HCEC 1CT (cell line): ENCODE data around the gene DGKA.
"Not testable (repeated sequence)": the region's sequence is repeated elsewhere in the genome, so short reads cannot be mapped to it uniquely, and the experiment has no call there.

Experiments
- DNase-seq: peaks from one replicate; pipeline ENCODE4 v3.0.0-alpha.2; 2017

DGKA gene

GRCh38 chr12:55969356-55969755 is 38.4 kb downstream of the DGKA start:
- DNase-seq, result no peak

- no peak for DNase-seq
Measured at GRCh38 chr12:55970775-55971174, 39.8 kb downstream of the DGKA start.

DNA sequence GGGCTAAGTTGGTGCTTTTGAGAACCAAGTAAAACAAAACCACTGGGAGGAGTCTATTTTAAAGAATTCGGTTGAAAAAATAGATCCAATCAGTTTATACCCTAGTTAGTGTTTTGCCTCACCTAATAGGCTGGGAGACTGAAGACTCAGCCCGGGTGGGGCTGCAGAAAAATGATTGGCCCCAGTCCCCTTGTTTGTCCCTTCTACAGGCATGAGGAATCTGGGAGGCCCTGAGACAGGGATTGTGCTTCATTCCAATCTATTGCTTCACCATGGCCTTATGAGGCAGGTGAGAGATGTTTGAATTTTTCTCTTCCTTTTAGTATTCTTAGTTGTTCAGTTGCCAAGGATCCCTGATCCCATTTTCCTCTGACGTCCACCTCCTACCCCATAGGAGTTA is 41.1 kb downstream of the DGKA start:
- DNase-seq, result peak; percentile 53

DNA sequence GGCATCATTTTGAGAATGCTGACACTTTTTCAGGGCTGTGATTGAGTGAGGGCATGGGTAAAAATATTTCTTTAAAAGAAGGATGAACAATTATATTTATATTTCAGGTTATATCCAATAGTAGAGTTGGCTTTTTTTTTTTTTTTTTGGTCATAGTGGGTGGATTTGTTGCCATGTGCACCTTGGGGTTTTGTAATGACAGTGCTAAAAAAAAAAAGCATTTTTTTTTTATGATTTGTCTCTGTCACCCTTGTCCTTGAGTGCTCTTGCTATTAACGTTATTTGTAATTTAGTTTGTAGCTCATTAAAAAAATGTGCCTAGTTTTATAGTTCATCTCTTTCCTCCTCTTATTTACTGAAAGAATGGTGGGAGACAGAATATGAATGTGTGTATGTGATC is 41.5 kb downstream of the DGKA start:
- DNase-seq, result no peak

DNA sequence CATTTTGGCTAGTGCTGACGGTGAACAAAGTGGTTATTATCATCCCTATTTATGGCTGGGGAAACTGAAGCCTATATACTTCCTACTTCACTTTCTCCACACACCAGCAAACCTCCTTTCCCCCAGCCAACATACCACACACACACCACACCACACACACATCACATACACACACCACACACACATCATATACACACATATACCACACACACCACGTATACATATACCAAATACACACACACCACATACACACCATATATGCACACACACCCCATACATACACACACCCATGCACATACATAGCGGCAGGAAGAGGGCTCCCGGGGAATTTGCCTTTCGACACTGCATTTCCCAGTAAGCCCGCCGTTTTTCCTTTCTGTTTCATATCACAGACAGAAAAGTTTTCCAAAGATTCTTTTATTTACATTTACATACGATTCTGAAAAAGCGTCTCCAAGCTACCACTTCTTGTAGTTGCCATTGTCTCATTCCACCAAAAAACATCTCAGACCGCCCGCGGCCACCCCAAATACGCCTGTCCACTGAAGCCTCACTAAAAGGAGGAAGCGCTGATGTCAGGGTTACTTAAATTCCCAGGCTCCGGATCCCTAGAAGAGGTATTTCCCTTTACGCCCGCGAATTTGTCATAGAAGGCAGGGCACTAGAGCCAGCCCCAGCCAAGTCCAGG is 42.1 kb downstream of the DGKA start:
- DNase-seq, result peak; percentile 56

GRCh38 chr12:55973599-55974307 is 42.8 kb downstream of the DGKA start, which contains the start of gene RAB5B:
Gene RAB5B (plus strand): TSS chr12:55974078. CDS start chr12:55986961, 12,883 bp downstream.
- peak; percentile 100 for DNase-seq

DNA sequence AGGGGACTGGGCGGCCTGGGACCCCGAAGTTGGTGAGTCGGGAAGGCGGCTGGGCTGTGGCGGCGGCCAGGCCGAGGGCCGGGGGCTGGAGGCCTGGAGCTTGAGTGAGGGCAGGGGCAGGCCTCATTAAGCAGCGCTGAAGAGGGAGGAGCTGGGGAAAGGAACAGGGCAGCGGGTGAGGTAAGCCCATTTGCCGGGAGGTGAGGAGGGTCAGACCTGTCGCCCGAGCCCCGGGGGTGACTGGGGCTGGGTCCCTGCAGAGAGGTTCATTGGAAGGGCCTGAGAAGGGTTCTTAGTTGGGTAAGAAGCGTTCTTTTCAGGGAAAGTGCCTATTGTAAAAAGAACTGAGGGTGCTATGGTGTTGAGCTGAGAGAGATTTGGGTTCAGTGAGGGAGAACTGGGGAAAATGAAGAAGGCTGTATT is 43.4 kb downstream of the DGKA start:
- DNase-seq, result peak; percentile 29

DNA sequence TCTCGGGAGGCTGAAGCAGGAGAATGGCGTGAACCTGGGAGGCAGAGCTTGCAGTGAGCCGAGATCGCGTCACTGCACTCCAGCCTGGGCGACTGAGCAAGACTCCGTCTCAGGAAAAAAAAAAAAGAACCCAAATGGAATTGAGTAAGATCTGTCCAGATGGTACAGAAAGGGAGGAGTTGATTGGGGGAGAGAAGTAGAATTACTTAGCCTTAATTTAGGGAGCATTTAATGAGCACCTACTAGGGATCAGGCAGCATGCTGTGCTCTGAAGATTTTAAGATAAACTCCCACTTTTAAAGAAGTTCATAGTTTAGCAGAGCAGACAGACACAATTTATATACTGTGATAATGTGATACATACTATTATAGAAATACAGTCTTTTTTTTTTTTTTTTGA is 47.4 kb downstream of the DGKA start:
- DNase-seq, result no peak

GRCh38 chr12:55979069-55979468 is 48.1 kb downstream of the DGKA start:
- no peak for DNase-seq

DNA sequence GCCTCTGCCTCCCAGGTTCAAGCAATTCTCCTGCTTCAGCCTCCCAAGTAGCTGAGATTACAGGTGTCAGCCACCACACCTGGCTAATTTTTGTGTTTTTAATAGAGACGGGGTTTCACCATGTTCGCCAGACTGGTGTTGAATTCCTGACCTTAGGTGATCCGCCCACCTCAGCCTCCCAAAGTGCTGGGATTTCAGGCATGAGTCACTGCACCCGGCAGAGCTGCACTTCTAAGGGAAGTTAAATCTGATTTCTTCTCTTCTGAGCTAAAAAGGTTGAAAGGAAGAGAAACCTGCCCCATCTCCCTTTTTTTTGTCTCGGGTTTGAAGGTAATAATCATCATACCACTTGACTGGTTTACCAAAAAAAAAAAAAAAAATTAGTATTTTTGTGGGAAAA is 50.9 kb downstream of the DGKA start:
- not testable (repeated sequence) for DNase-seq

GRCh38 chr12:55982319-55982936 is 51.5 kb downstream of the DGKA start:
- DNase-seq, result no peak

DNA sequence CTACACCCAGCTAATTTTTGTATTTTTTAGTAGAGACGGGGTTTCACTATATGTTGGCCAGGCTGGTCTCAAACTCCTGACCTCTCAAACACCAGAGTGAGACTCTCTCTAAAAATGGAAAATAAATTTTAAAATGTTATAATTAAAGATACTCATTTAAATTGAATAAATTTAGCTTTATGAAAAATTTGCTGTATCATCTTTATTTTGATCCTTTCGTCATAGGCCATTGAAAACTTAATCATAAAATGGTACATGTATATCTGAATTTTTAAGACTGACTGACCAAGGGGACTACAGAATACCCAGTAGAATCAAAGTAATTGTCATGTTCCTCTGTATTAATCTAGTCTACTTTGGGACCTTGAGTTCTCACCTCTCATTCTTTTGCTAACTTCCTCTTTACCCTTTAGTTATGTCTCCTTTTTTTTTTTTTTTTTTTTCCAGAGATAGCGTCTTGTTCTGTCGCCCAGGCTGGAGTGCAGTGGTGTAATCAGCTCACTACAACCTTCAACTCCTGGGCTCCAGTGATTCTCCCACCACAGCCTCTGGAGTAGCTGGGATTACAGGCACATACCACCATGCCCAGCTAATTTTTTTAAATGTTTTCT is 52.4 kb downstream of the DGKA start:
- no peak for DNase-seq

GRCh38 chr12:55984861-55985260 is 53.9 kb downstream of the DGKA start:
- DNase-seq, result no peak

- no peak for DNase-seq
Measured at GRCh38 chr12:55985341-55985740, 54.4 kb downstream of the DGKA start.

GRCh38 chr12:55985976-55986375 is 55.0 kb downstream of the DGKA start:
- DNase-seq, result not testable (repeated sequence)

GRCh38 chr12:55991110-55991509 is 60.1 kb downstream of the DGKA start:
- no peak for DNase-seq

DNA sequence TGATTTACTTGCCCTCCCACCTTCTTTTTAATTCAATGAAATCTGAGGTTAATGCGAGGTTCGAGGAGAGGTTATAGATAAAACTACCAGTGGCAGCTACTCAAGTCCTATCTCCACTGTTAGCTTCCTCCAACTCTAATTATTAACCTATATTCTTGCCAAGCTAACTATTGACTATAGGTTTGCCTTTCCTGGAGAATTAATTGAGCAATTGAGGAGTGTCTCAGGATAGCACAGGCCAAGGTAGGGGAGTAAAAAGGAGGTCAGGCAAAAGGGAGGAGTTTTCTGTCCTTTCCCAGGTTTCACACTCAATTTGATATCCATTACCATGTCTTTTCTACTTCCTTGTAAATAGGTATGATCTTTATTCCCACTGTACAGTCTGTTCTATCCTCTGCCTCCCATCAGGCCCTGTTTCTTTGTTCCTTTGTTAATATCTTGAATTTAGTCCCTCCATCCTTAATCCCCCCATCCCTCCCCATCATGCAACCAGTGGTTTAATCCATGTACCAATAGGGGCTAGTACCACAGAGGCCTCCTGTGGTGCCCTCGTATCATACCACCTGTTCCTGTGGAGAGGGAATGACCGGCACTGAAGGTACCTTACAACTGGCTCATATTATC is 62.4 kb downstream of the DGKA start:
- no peak for DNase-seq

DNA sequence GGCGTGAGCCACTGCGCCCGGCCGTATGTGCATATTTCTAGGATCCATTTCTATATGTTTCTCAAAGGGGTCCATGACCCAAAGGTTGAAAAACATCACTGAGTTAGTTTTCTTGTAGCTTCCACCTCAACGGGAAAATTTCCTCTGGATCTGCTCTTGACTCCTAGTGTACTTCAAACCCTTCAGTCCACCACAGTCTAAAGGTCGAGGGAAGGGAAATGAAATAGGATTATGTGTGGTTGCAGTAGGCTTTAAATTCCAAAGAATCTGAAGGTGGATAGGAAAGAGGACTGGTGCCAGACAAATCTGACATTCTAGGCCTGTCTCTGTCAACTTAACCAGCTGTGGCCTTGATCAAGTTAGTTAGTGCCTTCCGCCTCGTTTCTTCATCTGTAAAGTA is 64.4 kb downstream of the DGKA start:
- no peak for DNase-seq

DNA sequence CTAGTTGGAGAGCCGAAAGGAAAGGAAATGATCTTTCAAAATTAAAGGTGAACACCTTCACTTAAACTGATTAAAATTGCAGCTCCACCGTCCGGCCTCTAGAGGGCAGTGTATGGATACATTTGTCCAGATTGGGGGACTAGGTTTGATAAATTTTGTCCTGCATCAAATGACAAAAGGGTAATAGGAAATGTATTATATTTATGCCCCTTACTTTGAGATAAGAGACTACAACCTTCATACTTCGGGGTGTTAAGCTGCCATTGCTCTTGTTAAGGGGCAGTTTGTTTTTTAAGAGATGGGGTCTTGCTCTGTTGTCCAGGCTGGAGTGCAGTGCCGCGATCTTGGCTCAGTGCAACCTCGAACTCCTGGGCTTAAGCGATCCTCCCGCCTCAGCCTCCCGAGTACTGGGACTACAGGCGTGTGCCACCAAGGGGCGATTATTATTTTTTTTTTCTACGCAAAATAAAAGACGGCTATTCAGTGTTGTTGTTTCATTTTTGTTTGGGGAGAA is 65.3 kb downstream of the DGKA start:
- peak; percentile 45 for DNase-seq

DNA sequence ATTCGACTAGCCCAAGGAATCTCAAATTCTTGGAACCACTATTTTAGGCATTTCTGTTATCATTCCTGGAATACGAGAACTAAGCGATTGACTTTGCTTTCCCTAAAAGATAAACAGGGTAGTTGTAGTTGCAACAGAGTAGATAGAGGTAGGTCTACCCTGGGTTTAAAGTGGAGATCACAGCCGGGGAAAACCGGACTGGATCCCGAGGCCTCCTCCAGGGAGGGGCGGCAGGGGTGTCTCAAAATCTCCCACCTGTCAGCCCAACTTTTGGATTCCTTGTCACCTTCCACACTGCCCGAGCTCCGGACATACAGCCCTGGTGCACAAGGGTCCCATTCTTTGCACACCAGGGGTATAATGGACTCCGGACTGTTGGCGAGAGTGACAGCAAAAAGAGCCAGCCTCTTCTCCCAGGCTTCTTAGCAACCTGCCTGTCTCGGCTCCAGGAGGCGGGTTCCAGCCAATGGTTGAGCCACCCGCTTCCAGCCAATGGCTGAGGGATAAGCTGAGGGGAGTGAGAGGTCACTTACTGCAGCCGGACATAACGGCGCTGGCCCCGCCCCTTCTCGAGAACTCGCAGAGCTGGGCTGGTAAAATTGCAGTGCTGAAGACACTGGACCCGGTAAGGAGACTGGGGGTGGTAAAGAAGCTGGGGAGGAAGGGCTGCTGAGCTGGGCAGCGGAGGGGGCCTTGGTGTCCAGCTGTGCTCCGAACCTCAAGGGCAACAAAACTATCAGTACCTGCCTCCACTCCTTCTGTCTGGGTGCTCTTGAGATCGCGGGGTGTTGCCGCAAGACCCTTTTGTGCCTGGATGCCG is 66.0 kb downstream of the DGKA start, which contains the start of gene SUOX:
Gene SUOX (plus strand): TSS at position 562 of the 820 bp plus-strand sequence. CDS start 4,946 bp downstream, outside the sequence.
- peak; percentile 97 for DNase-seq

DNA sequence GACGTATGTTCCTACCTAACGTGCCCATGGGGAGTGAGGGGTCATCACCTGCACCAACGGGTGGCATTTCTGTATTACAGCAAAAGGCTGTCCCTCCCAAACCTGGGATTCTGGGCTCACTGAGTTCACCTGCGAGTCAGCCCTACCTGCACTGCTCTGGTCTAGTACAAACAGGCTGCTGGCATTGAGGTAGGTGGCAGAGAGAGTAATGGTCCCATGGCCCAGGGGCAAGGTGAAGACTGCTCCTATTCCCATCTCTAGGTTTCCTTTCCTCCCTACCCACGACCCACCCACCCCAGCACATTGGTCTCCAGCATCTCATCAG is 66.5 kb downstream of the DGKA start:
- DNase-seq, result no peak

DNA sequence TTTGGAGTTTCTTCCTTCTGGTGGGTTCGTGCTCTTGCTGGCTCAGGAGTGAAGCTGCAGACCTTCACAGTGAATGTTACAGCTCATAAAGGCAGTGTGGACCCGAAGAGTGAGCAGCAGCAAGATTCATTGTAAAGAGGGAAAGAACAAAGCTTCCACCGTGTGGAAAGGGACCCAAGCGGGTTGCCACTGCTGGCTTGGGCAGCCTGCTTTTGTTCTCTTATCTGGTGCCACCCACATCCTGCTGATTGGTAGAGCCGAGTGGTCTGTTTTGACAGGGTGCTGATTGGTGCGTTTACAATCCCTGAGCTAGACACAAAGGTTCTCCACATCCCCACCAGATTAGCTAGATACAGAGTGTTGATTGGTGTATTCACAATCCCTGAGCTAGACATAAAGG is 68.6 kb downstream of the DGKA start:
- DNase-seq, result not testable (repeated sequence)
